K562 (cell line): ENCODE data around the gene DIP2A. TPM values are rescaled to one million over a fixed set of nuclear protein-coding genes. Genes with fewer than 3 reads are reported as not detected.

Experiments used
- ATAC-seq: fragments of 200-7000 bp; cut with Tn5 transposase; 3 replicates; pipeline ENCODE4 v1.9.1; 2020; ENCODE audit warnings: moderate library complexity
- BruUV-seq: library from RNA; stranded (reverse); fragments of 400-500 nt; replicated peaks from 2 replicates; lab custom pipeline; 2021; lab: Mats Ljungman, UMichigan
- CTCF ChIA-PET: fragments of 300-600 bp; formaldehyde crosslinking; extraction: SDS; loops from one replicate; lab custom pipeline; 2021; ENCODE audit warnings: low intra/inter-chr PET ratio; lab: Yijun Ruan, JAX
- POLR2A ChIA-PET: fragments of 300-600, 350-650 bp; sonication (Branson Sonifier 250); formaldehyde crosslinking; extraction: SDS; loops from one replicate; lab custom pipeline; 2021; ENCODE audit warnings: antibody characterized with exemption, inconsistent platforms; lab: Yijun Ruan, JAX
- DNase-seq, 4 experiments: peaks; one replicate each; pipeline versions ENCODE4 v3.0.0 to v3.0.0-alpha.2; 2011 to 2018; ENCODE audit warnings: low spot score in 3 of 4, mixed read lengths in 3 of 4; ENCODE audit errors: extremely low read depth in 1 of 4
- FAIRE-seq: peaks from 2 replicates; lab custom pipeline; 2011; peaks lifted over from hg19 to GRCh38; lab: Jason Lieb, UNC
- H2AFZ ChIP-seq: 2 replicates; pipeline ENCODE4 v1.6.0; 2011; ENCODE audit warnings: low read depth, low read length, control low read depth, inconsistent platforms
- H3K27ac ChIP-seq: fragments of 200-600 bp; 3 replicates; pipeline ENCODE4 v1.8.0; 2011; ENCODE audit warnings: low read depth, mild to moderate bottlenecking, control low read depth, inconsistent platforms, low read length, moderate library complexity, mixed read lengths; ENCODE audit errors: extremely low read depth
- H3K27me3 ChIP-seq, 2 experiments: fragments of 300-600 bp in 1 of 2; 2 replicates in 1 of 2; 3 replicates in 1 of 2; pipeline versions ENCODE4 v1.6.0 to v1.8.0; 2011; ENCODE audit warnings: inconsistent platforms in 2 of 2, low read length in 2 of 2, mild to moderate bottlenecking in 1 of 2, mixed read lengths in 1 of 2, moderate library complexity in 1 of 2; ENCODE audit not compliant: control insufficient read depth in 2 of 2, insufficient read depth in 2 of 2
- H3K36me3 ChIP-seq: fragments of 300-600 bp; 3 replicates; pipeline ENCODE4 v1.8.0; 2011; ENCODE audit warnings: mild to moderate bottlenecking, low read length, inconsistent platforms; ENCODE audit not compliant: control insufficient read depth, insufficient read depth
- H3K4me1 ChIP-seq, 2 experiments: fragments of 200-600 bp in 1 of 2; replicated peaks in 1 of 2; 2 replicates in 1 of 2; 3 replicates in 1 of 2; pipeline versions ENCODE4 v1.5.1 to v1.8.0; 2011; ENCODE audit warnings: inconsistent platforms in 2 of 2, low read length in 2 of 2, mild to moderate bottlenecking in 1 of 2, mixed read lengths in 1 of 2, moderate library complexity in 1 of 2; ENCODE audit not compliant: control insufficient read depth in 2 of 2, insufficient read depth in 2 of 2
- H3K4me2 ChIP-seq: 2 replicates; pipeline ENCODE4 v1.6.1; 2011; ENCODE audit warnings: low read length, control low read depth, inconsistent platforms, mixed read lengths; ENCODE audit not compliant: insufficient read depth
- H3K4me3 ChIP-seq: fragments of 200-600 bp; sonication (generic), shearing (Covaris generic); 2 replicates; pipeline ENCODE4 v1.5.1; 2016; ENCODE audit warnings: control low read depth, inconsistent platforms
- H3K79me2 ChIP-seq: fragments of 200-600 bp; 3 replicates; pipeline ENCODE4 v1.8.0; 2011; ENCODE audit warnings: low read length, inconsistent platforms; ENCODE audit not compliant: control insufficient read depth, insufficient read depth
- H3K9ac ChIP-seq, 2 experiments: 2 replicates each; pipeline versions ENCODE4 v1.6.0 to v1.6.1; 2011; ENCODE audit warnings: low read depth in 2 of 2, low read length in 2 of 2, control low read depth in 1 of 2, inconsistent platforms in 1 of 2, mild to moderate bottlenecking in 1 of 2, mixed read lengths in 1 of 2; ENCODE audit not compliant: insufficient read depth in 1 of 2
- H3K9me1 ChIP-seq: one replicate; pipeline ENCODE4 v1.6.0; 2011; ENCODE audit warnings: inconsistent platforms, mild to moderate bottlenecking, low read length, moderate library complexity; ENCODE audit not compliant: control insufficient read depth, insufficient read depth
- H3K9me3 ChIP-seq: replicated peaks from 2 replicates; pipeline ENCODE4 v1.5.1; 2011; ENCODE audit warnings: low read depth, low read length, inconsistent platforms; ENCODE audit not compliant: control insufficient read depth, insufficient read depth
- H4K20me1 ChIP-seq: replicated peaks from 2 replicates; pipeline ENCODE4 v1.6.1; 2011; ENCODE audit warnings: low read length, inconsistent platforms, mixed read lengths; ENCODE audit not compliant: control insufficient read depth, insufficient read depth
- ESRRA ChIP-seq: fragments of 450-650 bp; IDR thresholded peaks from 2 replicates; pipeline ENCODE4 v1.6.1; 2014; ENCODE audit warnings: low read depth, mild to moderate bottlenecking, moderate library complexity, borderline replicate concordance
- POLR2G ChIP-seq: fragments of 200-400 bp; formaldehyde crosslinking; IDR thresholded peaks from 2 replicates; pipeline ENCODE4 v1.6.1; 2017; ENCODE audit warnings: low read depth, mild to moderate bottlenecking, antibody characterized with exemption, low read length, moderate library complexity
- PRMT5 ChIP-seq: sonication (generic); formaldehyde crosslinking; IDR thresholded peaks from 2 replicates; pipeline ENCODE4 v1.5.0; 2020; ENCODE audit warnings: missing genetic modification reagents
- SPI1 ChIP-seq: IDR thresholded peaks from 2 replicates; pipeline ENCODE4 v1.6.1; 2011; ENCODE audit warnings: low read depth, low read length, control low read depth, borderline replicate concordance
- WGBS: fragments of 100-300 bp; shearing (Covaris generic); methylation state at CpG from one replicate; pipeline ENCODE4 v1.1.6; 2016; ENCODE audit warnings: low coverage, mixed read lengths; ENCODE audit not compliant: insufficient coverage; ENCODE audit errors: missing lambda C conversion rate; 5-methylcytosine and 5-hydroxymethylcytosine counted together
- in situ Hi-C: fragments of 300-500 bp; cut with MboI; formaldehyde crosslinking; loops from 4 replicates; pipeline ENCODE4 v1.15.0; 2018; ENCODE audit warnings: inconsistent platforms, mixed read lengths
- intact Hi-C: fragments of 100-400 bp; cut with micrococcal nuclease; formaldehyde crosslinking; loops from 2 replicates; pipeline ENCODE4 v1.14.2; 2022
- polyA plus RNA-seq, 8 experiments: library from polyadenylated mRNA; depleted of rRNA in 4 of 8; stranded (reverse) in 5 of 8; unstranded in 3 of 8; fragments of >200 nt; fragmentation: Nextera tagmentation in 2 of 8; fragmentation: Illumina TruSeq in 1 of 8; extraction: Ambion mirVana in 2 of 8; extraction: Trizol in 1 of 8; gene quantifications; 2 replicates each; pipeline versions ENCODE4 v1.2.1 to v1.2.3, GENCODE V29; 2011 to 2014; ENCODE audit warnings: inconsistent platforms in 1 of 8, missing spikeins in 1 of 8
- total RNA-seq, 7 experiments: library from RNA; depleted of rRNA in 6 of 7; stranded (reverse); fragments of >200 nt in 6 of 7; fragmentation: Illumina TruSeq in 2 of 7; extraction: Trizol in 2 of 7; gene quantifications; 2 replicates each; pipeline versions ENCODE4 v1.2.1 to v1.2.3, GENCODE V29; 2011 to 2021; ENCODE audit warnings: low replicate concordance in 1 of 7

DIP2A gene
- total and polyA plus RNA-seq, 9 of the 15 experiments (the other 6 are each of a cell fraction or from before 2014, with no cell fraction given) = 4.3 to 34.5 (median 20.3) TPM

DNA sequence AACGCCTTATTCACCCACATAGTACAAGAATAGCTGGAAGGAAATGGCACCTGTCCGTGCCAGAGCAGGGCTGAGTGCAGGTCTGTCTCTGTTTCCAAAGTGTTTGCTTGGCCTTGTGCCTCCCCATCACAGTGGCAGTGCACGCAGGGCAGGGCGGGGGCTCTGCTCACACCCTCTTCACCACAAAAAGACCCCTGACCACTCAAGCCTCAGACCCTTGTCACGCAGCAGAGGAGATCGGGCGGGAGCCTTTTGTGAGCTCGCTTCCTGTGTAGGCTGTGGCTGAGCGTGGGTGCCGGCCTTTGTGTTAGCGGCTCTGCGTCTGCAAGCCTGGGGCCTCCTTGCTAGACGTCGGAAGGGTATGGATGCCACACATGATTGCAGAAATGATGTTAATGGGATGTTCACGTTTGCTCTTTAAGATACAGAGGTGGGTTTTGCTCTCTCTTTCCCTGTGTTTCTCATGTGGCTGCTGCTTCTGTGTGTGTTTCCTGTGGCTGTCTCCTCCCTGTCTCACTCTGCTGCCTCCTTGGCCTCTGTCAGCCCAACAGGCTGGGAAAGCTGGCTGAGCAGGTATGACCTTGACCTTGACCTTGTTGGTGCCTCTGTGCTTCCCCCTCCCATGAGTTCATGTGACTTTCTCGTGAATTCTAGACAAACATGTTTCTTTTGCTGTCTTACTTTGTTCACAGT, 100.7 kb downstream of the DIP2A start:
- TF ChIP-seq SPI1 = no peak
- 0 out of 2 replicates have a peak, but pooled peaks have one; percentile 31 for TF ChIP-seq POLR2G
- no peak for TF ChIP-seq PRMT5
- TF ChIP-seq ESRRA = peak; percentile 74
- H3K27ac ChIP-seq = no peak overlapping the region
- no peak overlapping the region for H3K4me2 ChIP-seq
- ChIA-PET POLR2A (no interaction called here), CTCF (no interaction called here)
- BruUV-seq = no TSS peak
- no peaks in the 10 kb centered on the region for H3K9me3 ChIP-seq
- ATAC-seq (no peak), DNase-seq (peak in 1 of 4 experiments; percentile 11), FAIRE-seq (peak; percentile 32)
- H3K36me3 ChIP-seq = peaks cover 80% of the 10 kb centered on the region; the same call in 2 of the 3 replicates
- intact Hi-C loops = no loop called here
- no peaks in the 10 kb centered on the region for H3K9me1 ChIP-seq
- peaks cover 0 to 24% of the 10 kb centered on the region in 2 experiments; a peak in 2 of 5 replicates for H3K4me1 ChIP-seq
- in situ Hi-C loops = no loop called here
- no peak overlapping the region for H3K4me3 ChIP-seq
- H2AFZ ChIP-seq = no peak overlapping the region
- no peaks in the 10 kb centered on the region for H4K20me1 ChIP-seq
- peak overlapping the region in 1 of 2 experiments; percentile 44; a peak in 1 of 4 replicates for H3K9ac ChIP-seq
- WGBS = 87% methylated on average over 16 of the region's 16 CpGs
- H3K79me2 ChIP-seq = no peaks in the 10 kb centered on the region
- H3K27me3 ChIP-seq = no peaks in the 10 kb centered on the region
